ENCODE data around the gene BPIFA3. TPM values are rescaled to one million over a fixed set of nuclear protein-coding genes. Genes with fewer than 3 reads are reported as not detected.
A peak's percentile ranks its signal among the peaks of the same experiment; 100 is the strongest.

The BPIFA3 gene
- total and polyA plus RNA-seq, 2 of the 13 experiments (the other 11 are each of a cell fraction or from before 2014, with no cell fraction given): not detected

- no peak; the same call in 1 of the 2 replicates for TF ChIP-seq UBTF (CRISPR knock-in tag; IDR thresholded peaks at IDR 0.05)
- TF ChIP-seq ATRX (CRISPR knock-in tag; IDR thresholded peaks at IDR 0.05; ENCODE audit: borderline replicate concordance): no peak
- peak; percentile 45; the same call in 1 of the 2 replicates for TF ChIP-seq ZBTB33 (CRISPR knock-in tag; IDR thresholded peaks at IDR 0.05)
- TF ChIP-seq U2AF1 (optimal IDR thresholded peaks at IDR 0.05; ENCODE audit: low read depth, low read length): no peak
- no peak for TF ChIP-seq KDM1A (CRISPR knock-in tag; IDR thresholded peaks at IDR 0.05)
- no peak for TF ChIP-seq ASH2L (IDR thresholded peaks at IDR 0.05; ENCODE audit: insufficient read length, low read depth, low read length)
- TF ChIP-seq BCL3 (CRISPR knock-in tag; IDR thresholded peaks at IDR 0.05): peak; percentile 85; the same call in 1 of the 2 replicates
- no peak for TF ChIP-seq ZNF414 (CRISPR knock-in tag; IDR thresholded peaks at IDR 0.05)
- no peak for TF ChIP-seq POLR2AphosphoS2 (IDR thresholded peaks at IDR 0.05; ENCODE audit: low read depth, low read length)
- TF ChIP-seq HOXA5 (CRISPR knock-in tag; IDR thresholded peaks at IDR 0.05): peak; percentile 99
- no peak for TF ChIP-seq ZNF24 (IDR thresholded peaks at IDR 0.05)
- no peak for TF ChIP-seq RBAK (CRISPR knock-in tag; IDR thresholded peaks at IDR 0.05)
- peak; percentile 98 for TF ChIP-seq SATB2 (CRISPR knock-in tag; IDR thresholded peaks at IDR 0.05)
- no peak for TF ChIP-seq ZNF761 (CRISPR knock-in tag; conservative IDR thresholded peaks at IDR 0.05)
- TF ChIP-seq ZNF83 (CRISPR knock-in tag; IDR thresholded peaks at IDR 0.05; ENCODE audit: borderline replicate concordance): peak; percentile 83; the same call in 1 of the 2 replicates
- TF ChIP-seq PHB2 (IDR thresholded peaks at IDR 0.05; ENCODE audit: partially characterized antibody): no peak
- peak; percentile 82; the same call in 1 of the 2 replicates for TF ChIP-seq RERE (CRISPR knock-in tag; IDR thresholded peaks at IDR 0.05; ENCODE audit: low read depth)
Measured at GRCh38 chr20:33209789-33210188, 7.4 kb upstream of the BPIFA3 start (continued).

All from HepG2 (cell line).